Activated CD8-positive, alpha-beta T cell treated with anti-CD3 and anti-CD28 coated beads, Interleukin-2, amount 10 ng/mL, durations not matched to agents 7 days and 5 days (primary cell): ENCODE data around the gene SMIM24. TPM values are rescaled to one million over a fixed set of nuclear protein-coding genes. Genes with fewer than 3 reads are reported as not detected.

Source experiments
- ATAC-seq: fragments of 150-1000 bp; cut with Tn5 transposase; one replicate; pipeline ENCODE4 v1.10.0; 2021; ENCODE audit warnings: moderate library complexity
- CTCF ChIA-PET: fragments of 350-600 bp; sonication (Branson Sonifier 250); formaldehyde crosslinking; loops from one replicate; lab custom pipeline; 2021; ENCODE audit warnings: antibody characterized with exemption; lab: Charles Lee
- POLR2A ChIA-PET: fragments of 350-600 bp; sonication (Branson Sonifier 250); formaldehyde crosslinking; loops from one replicate; lab custom pipeline; 2021; ENCODE audit warnings: antibody characterized with exemption; lab: Charles Lee
- DNase-seq: peaks from one replicate; pipeline ENCODE4 v3.0.0-alpha.2; 2020
- H3K27ac Mint-ChIP-seq: one replicate; pipeline ENCODE4 v1.8.0; 2021; ENCODE audit warnings: mild to moderate bottlenecking, mixed read lengths
- H3K27me3 Mint-ChIP-seq: one replicate; pipeline ENCODE4 v1.8.0; 2021; ENCODE audit warnings: low read depth, mixed read lengths
- H3K36me3 Mint-ChIP-seq: one replicate; pipeline ENCODE4 v1.8.0; 2021; ENCODE audit warnings: low read depth, mixed read lengths
- H3K4me1 Mint-ChIP-seq: one replicate; pipeline ENCODE4 v1.8.0; 2021; ENCODE audit warnings: low read depth, mixed read lengths
- H3K4me3 Mint-ChIP-seq: one replicate; pipeline ENCODE4 v1.8.0; 2021; ENCODE audit warnings: mild to moderate bottlenecking, mixed read lengths
- H3K9me3 Mint-ChIP-seq: one replicate; pipeline ENCODE4 v1.8.0; 2022; ENCODE audit warnings: mixed read lengths; ENCODE audit not compliant: insufficient read depth
- total RNA-seq, 2 experiments: library from RNA; stranded (reverse); gene quantifications; one replicate each; pipeline ENCODE4 v1.2.3, GENCODE V29; 2021

Gene SMIM24
- total RNA-seq, 2 experiments from 2014 or later, result 2.5 to 3.5 TPM

DNA sequence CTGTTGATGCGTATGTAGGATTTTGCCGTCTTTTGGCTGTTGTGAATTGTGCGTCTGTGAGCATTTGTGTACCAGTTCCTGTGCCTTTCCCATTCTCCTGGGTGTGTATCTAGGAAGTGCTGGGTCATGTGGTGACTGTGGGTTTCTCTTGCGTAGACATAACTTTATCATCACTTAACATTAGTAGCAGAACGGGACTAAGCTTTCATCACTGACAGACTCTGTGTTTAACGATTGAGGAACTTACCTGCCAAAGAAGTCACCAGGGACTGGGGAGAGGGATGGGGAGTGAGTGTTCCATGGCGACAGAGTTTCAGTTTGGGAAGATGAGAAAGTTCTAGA lies 40.8 kb upstream of the SMIM24 start:
- ChIA-PET CTCF (no interaction called here), POLR2A (no interaction called here)
- Mint-ChIP-seq H3K9me3 (no peaks in the 10 kb centered on the region), H3K4me3 (no peak overlapping the region), H3K36me3 (peaks cover 22% of the 10 kb centered on the region), H3K27ac (peak overlapping the region; percentile 5), H3K4me1 (peaks cover 15% of the 10 kb centered on the region), H3K27me3 (no peaks in the 10 kb centered on the region)
- ATAC-seq (no peak), DNase-seq (no peak)

DNA sequence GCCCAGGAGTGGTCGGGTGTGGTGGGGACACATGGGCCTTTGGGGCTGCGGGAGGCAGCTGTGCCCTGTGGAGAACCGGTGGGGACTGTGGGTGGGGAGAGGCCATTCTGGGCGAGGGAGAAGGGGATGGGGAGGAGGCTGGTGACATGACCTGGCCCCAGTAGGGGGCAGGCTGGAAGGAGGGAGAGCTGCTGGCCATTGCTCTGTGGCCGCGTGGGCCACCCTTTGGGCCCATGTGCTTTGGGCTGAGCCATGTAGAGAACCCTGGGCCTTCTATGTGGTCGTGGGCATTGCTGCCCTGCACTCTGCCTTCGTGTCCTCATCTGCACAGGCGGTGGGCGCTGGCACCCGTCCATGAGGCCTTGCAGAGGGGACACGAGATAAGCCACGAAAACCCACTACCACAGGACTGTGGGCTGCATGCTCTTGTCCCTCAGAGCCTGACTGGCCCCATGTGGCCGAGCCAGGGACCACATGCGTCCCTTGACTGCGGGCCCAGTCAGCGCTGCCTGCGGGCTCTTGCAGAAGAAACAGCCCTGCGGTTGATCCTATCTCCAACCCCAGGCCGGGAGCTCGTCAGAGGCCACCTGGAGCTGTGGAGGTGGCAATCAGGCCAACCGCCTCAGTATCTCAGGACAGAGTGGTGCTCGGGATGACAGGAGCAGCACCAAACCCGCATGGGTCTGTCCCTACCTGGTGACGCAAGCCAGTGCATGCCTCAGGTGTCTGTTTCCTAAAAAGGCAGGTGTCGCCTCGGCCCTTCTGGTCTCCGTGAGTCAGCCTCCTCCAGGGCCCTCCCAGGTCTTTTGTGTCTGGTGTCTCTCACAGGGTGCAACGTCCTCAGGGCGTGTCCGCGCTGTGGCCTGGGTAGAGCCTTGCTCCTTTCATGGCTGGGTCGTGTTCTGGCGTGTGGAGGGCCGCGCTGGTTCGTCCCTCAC lies 40.1 kb upstream of the SMIM24 start:
- Mint-ChIP-seq H3K4me3 (no peak overlapping the region), H3K27me3 (no peaks in the 10 kb centered on the region), H3K27ac (no peak overlapping the region), H3K4me1 (peaks cover 21% of the 10 kb centered on the region), H3K9me3 (no peaks in the 10 kb centered on the region), H3K36me3 (peaks cover 22% of the 10 kb centered on the region)
- no peak for ATAC-seq
- ChIA-PET CTCF (no interaction called here), POLR2A (no interaction called here)
- no peak for DNase-seq

DNA sequence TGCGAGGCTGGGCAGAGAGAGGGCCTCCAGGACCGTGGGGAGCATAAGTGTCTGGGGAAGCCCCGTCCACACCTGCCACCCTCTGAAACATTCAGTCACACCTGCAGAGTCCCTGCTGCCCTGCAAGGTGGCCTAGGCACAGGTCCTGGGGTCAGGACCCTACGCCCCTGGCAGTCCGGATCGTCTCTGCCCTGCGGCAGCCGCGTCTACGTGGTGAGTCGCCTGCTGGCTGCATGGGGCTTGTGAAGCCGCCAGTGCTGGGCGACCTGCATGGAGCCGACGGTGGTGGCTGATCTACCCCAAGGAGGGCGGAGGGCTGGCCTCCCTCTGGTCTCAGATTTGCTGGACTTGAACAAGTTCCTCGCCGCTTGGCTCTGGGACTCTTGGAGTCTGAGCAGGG lies 38.8 kb upstream of the SMIM24 start:
- H3K4me3 Mint-ChIP-seq, result no peak overlapping the region
- no peaks in the 10 kb centered on the region for H3K27me3 Mint-ChIP-seq
- ATAC-seq, result no peak
- no peak for DNase-seq
- ChIA-PET CTCF (no interaction called here), POLR2A (no interaction called here)
- no peaks in the 10 kb centered on the region for H3K9me3 Mint-ChIP-seq
- peaks cover 19% of the 10 kb centered on the region for H3K36me3 Mint-ChIP-seq
- H3K27ac Mint-ChIP-seq, result no peak overlapping the region
- peaks cover 27% of the 10 kb centered on the region for H3K4me1 Mint-ChIP-seq

GRCh38 chr19:3518659-3519058 lies 38.3 kb upstream of the SMIM24 start:
- H3K4me3 Mint-ChIP-seq, result no peak overlapping the region
- peaks cover 28% of the 10 kb centered on the region for H3K4me1 Mint-ChIP-seq
- H3K36me3 Mint-ChIP-seq, result peaks cover 16% of the 10 kb centered on the region
- no peak overlapping the region for H3K27ac Mint-ChIP-seq
- no peaks in the 10 kb centered on the region for H3K27me3 Mint-ChIP-seq
- no peaks in the 10 kb centered on the region for H3K9me3 Mint-ChIP-seq
- CTCF ChIA-PET, result no interaction called here
- POLR2A ChIA-PET, result no interaction called here
- ATAC-seq, result no peak
- DNase-seq, result no peak

DNA sequence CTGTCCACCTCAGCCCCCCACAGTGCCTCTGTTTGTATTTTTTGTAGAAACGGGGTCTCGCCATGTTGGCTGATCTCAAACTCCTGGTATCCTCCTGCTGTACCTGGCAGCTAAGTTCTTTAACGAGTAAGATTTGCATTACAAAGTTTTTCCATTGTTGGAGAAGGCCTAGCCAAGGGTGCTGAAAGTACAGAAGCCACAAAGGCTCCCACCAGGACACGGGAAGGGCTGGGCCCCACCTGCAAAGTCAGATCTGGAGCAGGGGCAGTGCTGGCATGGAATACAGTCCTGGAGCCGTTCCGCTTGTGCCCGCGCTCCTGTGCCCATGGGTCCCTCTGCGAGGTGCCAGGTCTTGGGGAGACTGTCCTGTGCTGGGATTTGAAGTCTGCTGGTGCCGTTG lies 37.9 kb upstream of the SMIM24 start:
- ChIA-PET POLR2A (no interaction called here), CTCF (no interaction called here)
- ATAC-seq (no peak), DNase-seq (no peak)
- no peak overlapping the region for H3K4me3 Mint-ChIP-seq
- no peak overlapping the region for H3K27ac Mint-ChIP-seq
- peaks cover 28% of the 10 kb centered on the region for H3K4me1 Mint-ChIP-seq
- H3K9me3 Mint-ChIP-seq, result no peaks in the 10 kb centered on the region
- peaks cover 16% of the 10 kb centered on the region for H3K36me3 Mint-ChIP-seq
- H3K27me3 Mint-ChIP-seq, result no peaks in the 10 kb centered on the region

GRCh38 chr19:3517638-3518037 lies 37.3 kb upstream of the SMIM24 start:
- Mint-ChIP-seq H3K27me3 (no peaks in the 10 kb centered on the region), H3K36me3 (peaks cover 16% of the 10 kb centered on the region), H3K27ac (no peak overlapping the region), H3K9me3 (no peaks in the 10 kb centered on the region), H3K4me1 (peaks cover 28% of the 10 kb centered on the region), H3K4me3 (no peak overlapping the region)
- ChIA-PET CTCF (no interaction called here), POLR2A (no interaction called here)
- ATAC-seq, result no peak
- no peak for DNase-seq

DNA sequence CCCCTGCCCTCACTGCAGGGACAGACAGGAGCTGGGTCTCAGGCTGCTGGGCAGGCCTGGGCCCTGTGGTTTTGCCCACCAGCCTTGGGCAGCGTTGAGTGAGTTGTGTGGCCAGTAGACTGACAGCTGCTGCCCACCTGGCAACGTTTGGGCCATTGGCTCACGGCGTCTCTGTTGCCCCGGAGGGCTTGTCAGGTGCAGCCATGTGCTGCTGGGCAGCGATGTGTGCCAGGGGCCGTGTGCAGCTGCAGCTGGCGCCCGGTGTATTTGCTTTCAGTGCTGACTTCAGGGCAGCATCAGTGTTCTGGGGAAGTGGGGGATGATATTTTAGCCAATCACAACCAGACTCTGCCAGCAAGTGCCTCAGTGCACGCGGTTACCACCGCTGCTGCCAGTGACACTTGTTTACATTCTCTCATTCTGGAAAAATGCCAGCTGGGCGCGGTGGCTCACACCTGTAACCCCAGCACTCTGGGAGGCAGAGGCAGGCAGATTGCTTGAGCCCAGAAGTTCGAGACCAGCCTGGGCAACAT lies 36.4 kb upstream of the SMIM24 start:
- Mint-ChIP-seq H3K9me3 (no peaks in the 10 kb centered on the region), H3K27me3 (no peaks in the 10 kb centered on the region), H3K27ac (no peak overlapping the region), H3K4me3 (no peak overlapping the region), H3K36me3 (peaks cover 13% of the 10 kb centered on the region), H3K4me1 (peaks cover 28% of the 10 kb centered on the region)
- CTCF ChIA-PET, result interaction anchor here (0.5 kb wide), 1 partner anchor 32 kb away, joined by 3 read pairs; no protein-coding TSS in a partner anchor
- DNase-seq, result peak; percentile 33
- POLR2A ChIA-PET, result interaction anchor here (0.8 kb wide), 1 partner anchor 187 kb away, joined by 3 read pairs; no protein-coding TSS in a partner anchor
- ATAC-seq, result no peak

DNA sequence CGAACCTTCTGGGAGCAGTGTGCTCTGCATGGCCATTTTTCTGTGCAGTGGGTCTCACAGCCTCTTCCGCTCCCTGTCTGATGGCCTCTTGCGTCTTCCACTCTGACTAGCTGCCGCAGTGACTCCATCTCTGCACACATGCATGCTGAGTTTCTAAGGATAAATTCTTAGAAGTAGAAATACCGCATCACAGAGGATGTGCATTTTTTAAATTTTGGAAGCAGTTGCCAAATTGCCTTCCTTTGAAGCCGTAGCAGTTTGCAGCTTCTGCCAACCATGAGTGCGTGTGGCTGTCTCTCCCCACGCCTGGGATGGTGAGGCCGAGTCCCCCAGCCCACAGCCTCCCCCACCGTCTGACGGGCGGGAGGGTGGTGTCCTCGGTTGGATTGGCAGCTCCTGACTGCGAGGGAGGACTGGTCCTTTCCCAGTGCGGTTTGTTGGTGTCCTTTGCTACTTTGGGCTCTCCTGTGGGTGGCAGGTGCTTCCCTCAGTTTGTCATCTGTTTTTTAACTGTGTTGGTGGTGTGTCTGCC lies 35.6 kb upstream of the SMIM24 start:
- Mint-ChIP-seq H3K9me3 (no peaks in the 10 kb centered on the region), H3K36me3 (peaks cover 9% of the 10 kb centered on the region), H3K27me3 (no peaks in the 10 kb centered on the region), H3K27ac (peak overlapping the region; percentile 16), H3K4me3 (no peak overlapping the region), H3K4me1 (peaks cover 26% of the 10 kb centered on the region)
- DNase-seq, result no peak
- POLR2A ChIA-PET, result no interaction called here
- CTCF ChIA-PET, result no interaction called here
- ATAC-seq, result no peak

DNA sequence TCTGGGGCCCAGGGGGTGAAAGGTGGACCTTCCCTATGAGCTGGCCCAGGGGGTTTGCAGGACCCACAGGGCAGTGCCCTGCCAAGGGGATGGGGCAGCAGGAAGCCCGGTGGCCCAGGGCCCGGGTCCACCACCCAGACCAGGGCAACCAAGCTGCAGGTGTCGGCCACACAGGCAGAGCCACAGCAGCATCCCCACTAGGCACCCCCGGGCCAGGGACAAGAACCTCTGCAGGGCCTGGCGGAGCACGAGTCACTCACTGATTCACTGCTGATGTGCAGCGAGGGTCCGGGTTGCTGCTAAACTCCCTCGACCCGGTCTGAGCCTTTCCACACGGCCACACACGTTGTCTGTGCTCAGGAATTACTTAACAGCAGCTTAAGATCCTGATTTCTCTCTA lies 34.6 kb upstream of the SMIM24 start:
- H3K4me3 Mint-ChIP-seq, result no peak overlapping the region
- H3K9me3 Mint-ChIP-seq, result no peaks in the 10 kb centered on the region
- peaks cover 13% of the 10 kb centered on the region for H3K36me3 Mint-ChIP-seq
- DNase-seq (no peak), ATAC-seq (no peak)
- H3K27ac Mint-ChIP-seq, result no peak overlapping the region
- ChIA-PET POLR2A (no interaction called here), CTCF (interaction anchor here (1.0 kb wide), 1 partner anchor 210 kb away, joined by 3 read pairs; no protein-coding TSS in a partner anchor)
- H3K4me1 Mint-ChIP-seq, result peaks cover 28% of the 10 kb centered on the region
- H3K27me3 Mint-ChIP-seq, result no peaks in the 10 kb centered on the region

DNA sequence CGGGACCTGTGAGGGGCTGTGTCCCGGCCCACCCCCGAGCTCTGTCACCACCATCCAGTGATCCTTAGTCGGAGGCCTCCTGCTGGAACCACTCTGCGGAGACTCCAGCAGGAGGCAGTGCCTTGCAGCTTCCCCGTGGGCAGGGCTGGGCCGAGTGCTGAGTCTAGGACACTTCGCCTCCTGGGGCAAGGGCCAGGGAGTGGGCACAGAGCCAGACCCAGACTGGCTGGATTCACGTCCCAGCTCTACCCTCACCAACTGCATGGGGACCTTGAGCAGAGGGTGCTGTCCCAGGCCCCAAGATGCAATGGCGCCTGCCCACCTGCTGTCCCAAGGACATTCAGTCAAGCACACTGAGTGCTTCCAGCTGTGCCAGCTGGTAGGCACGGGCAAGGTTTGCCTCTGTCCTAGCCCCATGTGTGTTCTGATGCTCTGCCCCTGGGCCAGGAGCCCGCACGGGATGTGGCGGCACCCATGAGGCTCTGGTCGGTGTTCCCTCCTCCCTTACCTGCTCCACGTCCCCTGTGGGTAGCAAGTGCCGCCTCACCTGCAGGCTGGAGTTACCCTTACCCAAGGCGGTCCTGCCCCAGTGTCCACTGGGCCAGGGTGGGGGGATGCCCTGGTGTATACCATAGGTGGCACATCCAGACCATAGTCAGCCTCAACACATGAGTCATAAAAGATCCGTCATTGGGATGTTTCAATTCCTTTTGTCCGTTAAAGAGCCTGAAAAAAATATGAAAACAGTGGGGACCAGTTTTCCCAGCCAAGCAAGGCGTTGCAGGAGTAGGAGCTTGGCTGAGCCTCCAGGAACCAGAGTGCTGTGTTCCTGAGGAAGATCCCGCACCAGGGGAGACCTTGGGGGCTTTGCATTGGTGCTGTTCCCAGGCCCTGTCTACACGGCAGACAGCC lies 33.2 kb upstream of the SMIM24 start:
- H3K9me3 Mint-ChIP-seq, result no peaks in the 10 kb centered on the region
- no peak overlapping the region for H3K4me3 Mint-ChIP-seq
- no peak for DNase-seq
- peaks cover 41% of the 10 kb centered on the region for H3K4me1 Mint-ChIP-seq
- H3K36me3 Mint-ChIP-seq, result peaks cover 22% of the 10 kb centered on the region
- POLR2A ChIA-PET, result no interaction called here
- H3K27me3 Mint-ChIP-seq, result no peaks in the 10 kb centered on the region
- ATAC-seq, result no peak
- CTCF ChIA-PET, result no interaction called here
- H3K27ac Mint-ChIP-seq, result no peak overlapping the region

DNA sequence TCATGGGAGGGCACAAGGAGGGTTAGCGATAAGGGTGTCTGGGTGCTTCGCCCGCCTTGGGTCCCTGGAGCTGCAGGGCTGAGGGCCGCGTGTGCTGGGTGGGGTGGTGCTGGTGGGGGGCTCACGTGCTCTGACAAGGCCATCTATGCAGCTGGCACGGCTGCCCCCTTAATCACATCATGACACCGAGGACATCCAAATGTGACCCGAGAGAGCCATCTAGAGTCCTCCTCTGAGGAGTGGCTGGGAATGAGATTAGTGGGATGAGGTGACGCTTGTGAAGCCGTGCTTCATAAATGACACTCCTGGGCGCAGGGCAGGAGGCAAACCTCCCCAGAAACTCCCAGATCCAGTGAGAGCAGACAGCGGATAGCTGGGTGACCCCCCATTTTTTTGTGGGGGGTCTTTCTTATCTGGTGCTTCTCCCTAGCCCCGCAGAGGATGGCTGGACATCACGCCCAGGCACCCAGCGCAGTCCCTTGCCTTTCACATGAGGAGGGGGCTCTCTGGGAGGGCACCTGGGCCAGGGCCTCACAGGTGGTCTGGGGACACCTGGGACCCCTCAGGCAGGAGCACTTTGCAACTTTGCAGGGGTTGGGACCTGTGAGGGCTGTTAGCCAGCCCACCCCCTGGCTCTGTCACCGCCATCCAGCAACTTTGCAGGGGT lies 32.4 kb upstream of the SMIM24 start:
- ChIA-PET POLR2A (no interaction called here), CTCF (no interaction called here)
- Mint-ChIP-seq H3K9me3 (no peaks in the 10 kb centered on the region), H3K27ac (no peak overlapping the region), H3K4me3 (no peak overlapping the region), H3K36me3 (peaks cover 25% of the 10 kb centered on the region), H3K27me3 (no peaks in the 10 kb centered on the region), H3K4me1 (peaks cover 46% of the 10 kb centered on the region)
- ATAC-seq (no peak), DNase-seq (no peak)
